Measurements from ENCODE around the gene S100A2.

GRCh38 chr1:153613406-153613805, 47.8 kb upstream of the S100A2 start:
- TF ChIP-seq CTCF (IDR thresholded peaks at IDR 0.05 in 8 of 11, conservative IDR thresholded peaks at IDR 0.05 in 3 of 11) (no peak), POLR2A (IDR thresholded peaks at IDR 0.05) (no peak)

All from spleen (tissue), 7 donors.